MM.1S (cell line): ENCODE data around the gene ALG1L2.
A peak's percentile ranks its signal among the peaks of the same experiment; 100 is the strongest.
"Not testable (repeated sequence)": the region's sequence is repeated elsewhere in the genome, so short reads cannot be mapped to it uniquely, and the experiment has no call there.

Experiments used
- EZH2 ChIP-seq: fragments of 300-600 bp; sonication (generic); optimal IDR thresholded peaks from 2 replicates; pipeline ENCODE3; 2017; ENCODE audit warnings: low read depth, mild to moderate bottlenecking, antibody characterized with exemption, low read length, mixed read lengths
- EZH2phosphoT487 ChIP-seq: fragments of 300-600 bp; sonication (generic); IDR thresholded peaks from 2 replicates; pipeline ENCODE4 v1.6.1; 2018; ENCODE audit warnings: antibody characterized with exemption, low read length
- TF ChIP-seq, protein P1 (sequence below): fragments of 300-600 bp; sonication (generic); IDR thresholded peaks from 2 replicates; pipeline ENCODE4 v1.5.1; 2016; ENCODE audit warnings: antibody characterized with exemption, low read length, mixed read lengths

DNA sequence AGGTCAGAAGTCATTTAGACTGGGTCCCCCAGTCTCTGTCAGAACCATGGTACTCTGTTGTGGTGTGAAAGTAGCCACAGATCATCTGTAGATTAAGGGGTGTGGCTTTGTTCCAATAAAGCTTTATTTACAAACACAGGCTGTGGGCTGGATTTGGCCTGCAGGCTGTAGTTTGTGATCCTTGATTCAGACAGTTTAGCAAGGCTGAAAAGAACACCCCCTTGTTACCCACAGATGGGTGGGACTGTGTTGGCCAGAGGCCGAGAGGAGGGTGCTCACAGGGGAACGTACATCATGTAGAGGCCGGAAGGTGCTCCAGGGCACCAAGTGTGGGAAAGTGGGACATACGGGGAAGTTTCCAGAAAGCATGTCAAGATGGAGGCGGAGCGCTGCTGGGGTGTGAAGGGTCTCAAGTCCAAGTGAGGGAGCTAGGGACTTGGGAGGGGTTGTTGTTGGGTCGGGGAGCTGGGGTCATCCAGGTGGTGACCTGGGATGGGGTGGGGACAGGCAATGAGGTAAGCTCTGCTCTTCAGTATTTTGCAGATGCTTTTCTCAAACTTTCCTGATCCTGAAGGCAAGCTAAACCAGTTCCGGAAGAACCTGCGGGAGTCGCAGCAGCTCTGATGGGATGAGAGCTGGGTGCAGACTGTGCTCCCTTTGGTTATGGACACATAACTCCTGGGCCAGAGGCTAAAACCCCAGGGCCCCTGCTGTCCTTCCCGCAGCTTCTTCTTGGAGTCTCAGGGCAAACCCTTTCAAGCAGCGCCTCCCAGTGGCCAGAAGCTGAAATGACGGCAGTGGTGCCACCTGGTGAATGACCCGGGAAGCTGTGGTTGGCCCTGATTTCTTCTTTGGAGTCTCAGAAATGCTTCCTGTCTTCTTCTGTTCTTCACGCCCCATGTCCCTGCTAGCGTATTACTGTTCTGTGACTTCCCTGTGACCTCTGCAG lies 16.3 kb downstream of the ALG1L2 start:
- not testable (repeated sequence) for TF ChIP-seq EZH2, EZH2phosphoT487
- TF ChIP-seq, protein P1, sequence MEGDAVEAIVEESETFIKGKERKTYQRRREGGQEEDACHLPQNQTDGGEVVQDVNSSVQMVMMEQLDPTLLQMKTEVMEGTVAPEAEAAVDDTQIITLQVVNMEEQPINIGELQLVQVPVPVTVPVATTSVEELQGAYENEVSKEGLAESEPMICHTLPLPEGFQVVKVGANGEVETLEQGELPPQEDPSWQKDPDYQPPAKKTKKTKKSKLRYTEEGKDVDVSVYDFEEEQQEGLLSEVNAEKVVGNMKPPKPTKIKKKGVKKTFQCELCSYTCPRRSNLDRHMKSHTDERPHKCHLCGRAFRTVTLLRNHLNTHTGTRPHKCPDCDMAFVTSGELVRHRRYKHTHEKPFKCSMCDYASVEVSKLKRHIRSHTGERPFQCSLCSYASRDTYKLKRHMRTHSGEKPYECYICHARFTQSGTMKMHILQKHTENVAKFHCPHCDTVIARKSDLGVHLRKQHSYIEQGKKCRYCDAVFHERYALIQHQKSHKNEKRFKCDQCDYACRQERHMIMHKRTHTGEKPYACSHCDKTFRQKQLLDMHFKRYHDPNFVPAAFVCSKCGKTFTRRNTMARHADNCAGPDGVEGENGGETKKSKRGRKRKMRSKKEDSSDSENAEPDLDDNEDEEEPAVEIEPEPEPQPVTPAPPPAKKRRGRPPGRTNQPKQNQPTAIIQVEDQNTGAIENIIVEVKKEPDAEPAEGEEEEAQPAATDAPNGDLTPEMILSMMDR: peak; percentile 48
